ENCODE results near the gene SLC12A7.

GRCh38 chr5:1069720-1070088 lies 42.2 kb downstream of the SLC12A7 start:
- TF ChIP-seq, protein P1, sequence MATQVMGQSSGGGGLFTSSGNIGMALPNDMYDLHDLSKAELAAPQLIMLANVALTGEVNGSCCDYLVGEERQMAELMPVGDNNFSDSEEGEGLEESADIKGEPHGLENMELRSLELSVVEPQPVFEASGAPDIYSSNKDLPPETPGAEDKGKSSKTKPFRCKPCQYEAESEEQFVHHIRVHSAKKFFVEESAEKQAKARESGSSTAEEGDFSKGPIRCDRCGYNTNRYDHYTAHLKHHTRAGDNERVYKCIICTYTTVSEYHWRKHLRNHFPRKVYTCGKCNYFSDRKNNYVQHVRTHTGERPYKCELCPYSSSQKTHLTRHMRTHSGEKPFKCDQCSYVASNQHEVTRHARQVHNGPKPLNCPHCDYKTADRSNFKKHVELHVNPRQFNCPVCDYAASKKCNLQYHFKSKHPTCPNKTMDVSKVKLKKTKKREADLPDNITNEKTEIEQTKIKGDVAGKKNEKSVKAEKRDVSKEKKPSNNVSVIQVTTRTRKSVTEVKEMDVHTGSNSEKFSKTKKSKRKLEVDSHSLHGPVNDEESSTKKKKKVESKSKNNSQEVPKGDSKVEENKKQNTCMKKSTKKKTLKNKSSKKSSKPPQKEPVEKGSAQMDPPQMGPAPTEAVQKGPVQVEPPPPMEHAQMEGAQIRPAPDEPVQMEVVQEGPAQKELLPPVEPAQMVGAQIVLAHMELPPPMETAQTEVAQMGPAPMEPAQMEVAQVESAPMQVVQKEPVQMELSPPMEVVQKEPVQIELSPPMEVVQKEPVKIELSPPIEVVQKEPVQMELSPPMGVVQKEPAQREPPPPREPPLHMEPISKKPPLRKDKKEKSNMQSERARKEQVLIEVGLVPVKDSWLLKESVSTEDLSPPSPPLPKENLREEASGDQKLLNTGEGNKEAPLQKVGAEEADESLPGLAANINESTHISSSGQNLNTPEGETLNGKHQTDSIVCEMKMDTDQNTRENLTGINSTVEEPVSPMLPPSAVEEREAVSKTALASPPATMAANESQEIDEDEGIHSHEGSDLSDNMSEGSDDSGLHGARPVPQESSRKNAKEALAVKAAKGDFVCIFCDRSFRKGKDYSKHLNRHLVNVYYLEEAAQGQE (IDR thresholded peaks at IDR 0.05; ENCODE audit: insufficient read depth in 1 of 2, low read depth in 2 of 2, low read length in 2 of 2) = no peak
- no peak for TF ChIP-seq POLR2AphosphoS5 (IDR thresholded peaks at IDR 0.05; ENCODE audit: low read depth, low read length)

Data from PFSK-1 (cell line).